ENCODE results near the gene TGFBR3.
A peak's percentile ranks its signal among the peaks of the same experiment; 100 is the strongest.

TGFBR3 gene

DNA sequence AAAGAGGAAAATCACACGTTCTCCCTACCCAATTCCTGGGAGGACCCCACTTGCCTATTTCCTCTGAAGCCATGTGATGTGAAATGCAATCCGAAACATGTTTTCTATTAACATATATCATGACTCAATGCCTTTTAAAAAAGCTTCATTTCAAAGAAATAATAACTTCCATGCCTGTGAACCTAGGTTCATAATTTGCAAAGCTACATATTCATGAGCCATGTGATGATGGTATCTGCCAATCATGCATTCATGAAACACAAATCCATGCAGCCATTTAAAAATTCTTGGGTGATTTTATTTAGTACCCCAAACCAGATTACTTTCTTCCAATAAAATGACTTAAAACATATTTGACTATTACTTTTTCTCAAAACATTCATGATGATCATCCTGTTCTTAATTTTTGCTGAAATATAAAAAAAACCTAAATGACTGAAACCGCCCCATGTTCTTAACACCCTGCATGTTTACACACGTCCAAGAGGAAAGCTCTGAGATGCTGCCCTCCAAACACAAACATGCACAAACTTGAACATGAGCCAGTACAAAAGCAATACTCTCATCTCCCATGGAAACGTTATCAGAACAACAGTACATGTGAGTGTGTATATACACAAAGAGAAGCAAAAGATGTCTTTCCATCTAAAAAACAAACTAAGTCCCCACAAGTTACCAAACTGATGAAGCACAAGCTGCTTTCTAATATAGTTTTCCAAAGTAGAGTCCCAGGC lies 140.1 kb downstream of the TGFBR3 start:
- TF ChIP-seq, protein P1, sequence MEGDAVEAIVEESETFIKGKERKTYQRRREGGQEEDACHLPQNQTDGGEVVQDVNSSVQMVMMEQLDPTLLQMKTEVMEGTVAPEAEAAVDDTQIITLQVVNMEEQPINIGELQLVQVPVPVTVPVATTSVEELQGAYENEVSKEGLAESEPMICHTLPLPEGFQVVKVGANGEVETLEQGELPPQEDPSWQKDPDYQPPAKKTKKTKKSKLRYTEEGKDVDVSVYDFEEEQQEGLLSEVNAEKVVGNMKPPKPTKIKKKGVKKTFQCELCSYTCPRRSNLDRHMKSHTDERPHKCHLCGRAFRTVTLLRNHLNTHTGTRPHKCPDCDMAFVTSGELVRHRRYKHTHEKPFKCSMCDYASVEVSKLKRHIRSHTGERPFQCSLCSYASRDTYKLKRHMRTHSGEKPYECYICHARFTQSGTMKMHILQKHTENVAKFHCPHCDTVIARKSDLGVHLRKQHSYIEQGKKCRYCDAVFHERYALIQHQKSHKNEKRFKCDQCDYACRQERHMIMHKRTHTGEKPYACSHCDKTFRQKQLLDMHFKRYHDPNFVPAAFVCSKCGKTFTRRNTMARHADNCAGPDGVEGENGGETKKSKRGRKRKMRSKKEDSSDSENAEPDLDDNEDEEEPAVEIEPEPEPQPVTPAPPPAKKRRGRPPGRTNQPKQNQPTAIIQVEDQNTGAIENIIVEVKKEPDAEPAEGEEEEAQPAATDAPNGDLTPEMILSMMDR (IDR thresholded peaks at IDR 0.05; ENCODE audit: low read depth, low read length): no peak
- no peak for DNase-seq (ENCODE audit: extremely low read depth, low read depth)

DNA sequence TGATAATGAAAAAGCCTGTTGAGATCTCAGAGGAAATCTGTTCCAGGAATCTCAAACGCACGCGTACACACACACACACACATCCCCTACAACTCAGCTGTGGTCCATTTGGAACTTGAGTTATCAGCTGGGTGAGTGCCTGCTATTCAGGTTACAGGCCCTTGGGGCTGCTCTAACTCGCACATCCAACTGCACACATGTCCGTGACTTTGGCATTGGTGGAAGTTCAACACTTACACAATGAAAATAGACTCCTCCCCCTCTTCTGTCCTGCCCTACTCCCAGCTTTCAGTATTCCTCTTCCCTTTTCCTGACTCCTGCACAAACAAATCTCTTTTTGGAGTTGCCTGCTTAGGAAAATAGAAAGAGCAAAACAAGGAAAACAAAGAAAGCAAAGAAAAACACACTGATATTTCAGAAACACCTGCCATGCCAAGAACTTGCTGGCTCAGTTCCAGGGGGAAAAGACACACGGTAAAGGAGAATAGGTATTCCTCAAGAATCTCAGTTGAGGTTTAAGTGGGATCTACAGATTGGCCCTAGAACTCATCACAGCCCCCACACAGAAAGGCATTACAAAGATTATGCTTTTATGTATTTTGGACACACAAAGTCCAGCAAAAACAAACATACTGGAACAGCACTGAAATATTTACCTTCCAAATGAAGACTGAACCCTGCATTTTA lies 140.9 kb downstream of the TGFBR3 start:
- DNase-seq (ENCODE audit: extremely low read depth, low read depth): peak; percentile 83
- TF ChIP-seq, protein P1 (IDR thresholded peaks at IDR 0.05; ENCODE audit: low read depth, low read length): peak; percentile 32

DNA sequence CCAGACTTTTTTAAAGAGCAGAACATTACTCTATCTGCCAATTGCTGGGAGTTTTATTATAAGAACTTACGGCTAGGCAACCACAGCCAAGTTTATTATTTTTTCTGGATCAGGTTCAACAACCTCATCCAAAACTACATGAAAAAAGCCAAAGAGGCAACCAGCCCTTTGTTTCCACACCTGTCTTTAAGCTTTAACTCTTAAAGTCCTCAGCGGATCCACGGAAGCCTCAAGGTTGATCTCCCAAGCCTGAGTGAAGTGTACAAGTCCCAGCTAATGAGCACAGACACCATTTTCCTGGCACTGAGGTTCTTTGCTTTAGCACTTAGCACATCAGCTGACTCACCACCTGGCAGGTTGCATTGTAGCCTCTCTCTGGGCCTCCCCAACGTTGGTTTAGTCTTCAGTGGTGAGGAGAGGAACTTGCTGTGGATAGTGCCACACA lies 143.1 kb downstream of the TGFBR3 start:
- TF ChIP-seq, protein P1 (IDR thresholded peaks at IDR 0.05; ENCODE audit: low read depth, low read length): no peak
- DNase-seq (ENCODE audit: extremely low read depth, low read depth): no peak

DNA sequence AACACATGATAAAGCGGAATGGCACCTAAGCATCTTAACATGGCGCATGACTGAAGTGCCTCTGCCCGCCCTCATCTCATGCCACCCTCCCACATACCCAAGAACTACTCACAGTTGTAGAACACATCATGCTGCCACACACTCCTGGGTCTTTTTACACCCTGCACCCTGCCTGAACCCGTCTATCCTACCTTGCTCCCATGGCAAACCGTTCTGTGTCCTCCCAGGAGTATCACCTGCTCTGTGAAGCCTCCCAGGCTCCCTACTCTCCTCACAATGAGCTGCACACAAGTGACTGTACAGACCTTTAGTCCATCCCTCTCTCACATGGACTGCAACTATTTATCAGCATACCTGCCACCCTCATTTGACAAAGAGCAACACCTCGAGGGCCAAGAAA lies 144.0 kb downstream of the TGFBR3 start:
- TF ChIP-seq, protein P1 (IDR thresholded peaks at IDR 0.05; ENCODE audit: low read depth, low read length): no peak
- DNase-seq (ENCODE audit: extremely low read depth, low read depth): no peak

DNA sequence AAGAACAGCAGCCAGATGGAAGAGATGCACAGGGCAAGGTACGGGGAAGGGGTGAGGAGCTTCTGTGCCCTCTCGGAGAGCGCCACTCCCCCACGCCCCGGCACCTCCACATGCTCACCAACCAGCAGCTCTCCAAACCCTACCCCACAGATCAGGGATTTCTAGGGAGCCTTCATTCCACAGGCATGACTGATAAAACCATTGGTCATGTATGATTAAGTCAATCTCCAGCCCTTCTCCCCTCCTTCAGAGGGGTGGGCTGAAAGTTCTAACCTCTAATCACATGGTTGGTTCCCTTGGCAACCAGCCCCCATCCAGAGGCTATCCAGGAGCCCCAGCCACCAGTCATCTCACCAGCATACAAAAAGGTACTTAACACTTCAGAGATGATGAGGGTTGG lies 144.7 kb downstream of the TGFBR3 start:
- no peak for DNase-seq (ENCODE audit: extremely low read depth, low read depth)
- TF ChIP-seq, protein P1 (IDR thresholded peaks at IDR 0.05; ENCODE audit: low read depth, low read length): no peak

DNA sequence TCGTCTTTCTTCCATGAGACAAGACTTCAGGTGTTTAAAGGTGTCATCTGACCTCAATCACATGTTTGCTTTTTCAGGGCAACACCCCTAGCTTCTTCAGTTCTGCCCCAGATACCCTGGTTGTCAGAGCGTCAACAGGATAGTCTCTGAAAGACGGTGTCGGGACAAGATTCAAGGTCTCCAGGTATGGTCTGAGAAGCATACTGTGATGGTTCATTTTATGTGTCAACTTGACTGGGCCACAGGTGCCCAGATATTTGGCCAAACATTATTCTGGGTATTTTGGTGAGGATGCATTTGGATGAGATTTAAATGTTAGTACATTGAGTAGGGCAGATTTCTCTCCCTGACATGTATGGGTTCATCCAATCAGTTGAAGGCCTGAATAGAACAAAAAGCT lies 148.3 kb downstream of the TGFBR3 start:
- TF ChIP-seq, protein P1 (IDR thresholded peaks at IDR 0.05; ENCODE audit: low read depth, low read length): no peak
- no peak for DNase-seq (ENCODE audit: extremely low read depth, low read depth)
